Lung (tissue), 12 donors: ENCODE measurements around the gene VEZT. TPM values are rescaled to one million over a fixed set of nuclear protein-coding genes. Genes with fewer than 3 reads are reported as not detected.
A peak's percentile ranks its signal among the peaks of the same experiment; 100 is the strongest.

Experiments
- ATAC-seq: fragments of 200-7000 bp; cut with Tn5 transposase; one replicate; pipeline ENCODE4 v1.9.1; 2020; ENCODE audit warnings: moderate number of reproducible peaks; ENCODE audit not compliant: insufficient read depth, low FRiP score
- DNase-seq, 3 donors: peaks; one replicate each; pipeline ENCODE4 v3.0.0-alpha.2; 2013 to 2017
- H3K27ac ChIP-seq, 2 donors: one replicate each; pipeline ENCODE4 v1.5.1; 2013; ENCODE audit warnings: mild to moderate bottlenecking in 2 of 2, moderate library complexity in 2 of 2, control low read depth in 1 of 2, inconsistent platforms in 1 of 2, low read depth in 1 of 2, low read length in 1 of 2
- H3K27me3 ChIP-seq, 3 donors: one replicate each; pipeline ENCODE4 v1.5.1; 2013; ENCODE audit warnings: low read length in 2 of 3; ENCODE audit not compliant: control insufficient read depth in 3 of 3, insufficient read depth in 3 of 3
- H3K36me3 ChIP-seq, 4 donors: one replicate each; pipeline ENCODE4 v1.5.1; 2013; ENCODE audit warnings: low read length in 4 of 4, mild to moderate bottlenecking in 1 of 4, moderate library complexity in 1 of 4; ENCODE audit not compliant: control insufficient read depth in 4 of 4, insufficient read depth in 4 of 4
- H3K4me1 ChIP-seq, 5 donors: one replicate each; pipeline ENCODE4 v1.5.1; 2013; ENCODE audit warnings: low read length in 5 of 5, mild to moderate bottlenecking in 2 of 5, moderate library complexity in 1 of 5; ENCODE audit not compliant: control insufficient read depth in 5 of 5, insufficient read depth in 5 of 5
- H3K4me3 ChIP-seq: one replicate; pipeline ENCODE4 v1.5.1; 2013; ENCODE audit warnings: mild to moderate bottlenecking, control low read depth, moderate library complexity
- H3K9ac ChIP-seq, 2 donors: one replicate each; pipeline ENCODE4 v1.5.1; 2013; ENCODE audit warnings: low read length in 2 of 2, control low read depth in 1 of 2; ENCODE audit not compliant: insufficient read depth in 1 of 2
- H3K9me3 ChIP-seq, 4 donors: one replicate each; pipeline ENCODE4 v1.5.1; 2013; ENCODE audit warnings: low read length in 3 of 4, mild to moderate bottlenecking in 1 of 4, moderate library complexity in 1 of 4; ENCODE audit not compliant: control insufficient read depth in 4 of 4, insufficient read depth in 3 of 4
- WGBS, 2 donors: extraction: QIAGEN DNeasy Blood & Tissue Kit; methylation state at CpG; one replicate each; pipeline ENCODE4 v1.1.7; 2013; 5-methylcytosine and 5-hydroxymethylcytosine counted together
- polyA plus RNA-seq, 2 donors: library from polyadenylated mRNA; stranded (reverse); fragments of 200-250 nt; gene quantifications; one replicate each; pipeline ENCODE4 v1.2.1, GENCODE V29; 2013
- total RNA-seq, 2 donors: library from RNA; depleted of rRNA in 1 of 2; stranded (reverse); fragments of >200 nt in 1 of 2; gene quantifications; one replicate each; pipeline ENCODE4 v1.2.1, GENCODE V29; 2014 to 2021
- TF ChIP-seq, protein P1 (sequence below): IDR thresholded peaks from 2 replicates; pipeline ENCODE4 v1.5.1; 2012; ENCODE audit warnings: mild to moderate bottlenecking; ENCODE audit errors: control extremely low read depth, extremely low read depth
- donor health status: control.
- donor health status: control.
- donor health status: Bipolar disorder and iron deficiency.
- donor health status: healthy.
- donor health status: DM: yes; HTN: yes; CAD: no.

VEZT gene
- total and polyA plus RNA-seq, 4 donors: 28.6 to 144 (median 47.3) TPM

DNA sequence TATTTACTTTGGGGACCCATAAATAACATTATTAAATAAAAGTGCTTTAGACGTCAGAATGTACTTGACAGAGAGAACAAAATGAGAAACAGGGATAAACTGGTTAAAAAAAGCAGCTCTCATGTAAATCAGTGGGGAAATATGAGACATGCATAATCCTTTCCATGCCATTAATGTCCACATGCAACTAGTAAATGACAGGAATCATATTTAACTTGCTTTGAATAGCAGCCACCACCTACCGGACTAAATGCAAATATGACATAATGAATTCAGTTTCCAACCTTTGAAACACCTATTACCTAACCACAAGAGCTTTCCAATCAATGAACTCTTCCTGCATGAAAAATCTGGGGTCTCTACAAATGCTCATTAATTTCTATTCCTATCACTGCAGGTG lies 20.0 kb upstream of the VEZT start:
- no peak overlapping the region for H3K9ac ChIP-seq
- no peaks in the 10 kb centered on the region for H3K27me3 ChIP-seq
- WGBS, 2 donors: 88 to 93% methylated on average over 2 of the region's 2 CpGs
- no peak overlapping the region for H3K4me3 ChIP-seq
- no peak overlapping the region for H3K27ac ChIP-seq
- peaks cover 1 to 19% (median 12%) of the 10 kb centered on the region in 5 donors for H3K4me1 ChIP-seq
- DNase-seq (no peak), ATAC-seq (no peak)
- TF ChIP-seq, protein P1, sequence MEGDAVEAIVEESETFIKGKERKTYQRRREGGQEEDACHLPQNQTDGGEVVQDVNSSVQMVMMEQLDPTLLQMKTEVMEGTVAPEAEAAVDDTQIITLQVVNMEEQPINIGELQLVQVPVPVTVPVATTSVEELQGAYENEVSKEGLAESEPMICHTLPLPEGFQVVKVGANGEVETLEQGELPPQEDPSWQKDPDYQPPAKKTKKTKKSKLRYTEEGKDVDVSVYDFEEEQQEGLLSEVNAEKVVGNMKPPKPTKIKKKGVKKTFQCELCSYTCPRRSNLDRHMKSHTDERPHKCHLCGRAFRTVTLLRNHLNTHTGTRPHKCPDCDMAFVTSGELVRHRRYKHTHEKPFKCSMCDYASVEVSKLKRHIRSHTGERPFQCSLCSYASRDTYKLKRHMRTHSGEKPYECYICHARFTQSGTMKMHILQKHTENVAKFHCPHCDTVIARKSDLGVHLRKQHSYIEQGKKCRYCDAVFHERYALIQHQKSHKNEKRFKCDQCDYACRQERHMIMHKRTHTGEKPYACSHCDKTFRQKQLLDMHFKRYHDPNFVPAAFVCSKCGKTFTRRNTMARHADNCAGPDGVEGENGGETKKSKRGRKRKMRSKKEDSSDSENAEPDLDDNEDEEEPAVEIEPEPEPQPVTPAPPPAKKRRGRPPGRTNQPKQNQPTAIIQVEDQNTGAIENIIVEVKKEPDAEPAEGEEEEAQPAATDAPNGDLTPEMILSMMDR: no peak
- H3K36me3 ChIP-seq: no peaks in the 10 kb centered on the region
- no peaks in the 10 kb centered on the region for H3K9me3 ChIP-seq

DNA sequence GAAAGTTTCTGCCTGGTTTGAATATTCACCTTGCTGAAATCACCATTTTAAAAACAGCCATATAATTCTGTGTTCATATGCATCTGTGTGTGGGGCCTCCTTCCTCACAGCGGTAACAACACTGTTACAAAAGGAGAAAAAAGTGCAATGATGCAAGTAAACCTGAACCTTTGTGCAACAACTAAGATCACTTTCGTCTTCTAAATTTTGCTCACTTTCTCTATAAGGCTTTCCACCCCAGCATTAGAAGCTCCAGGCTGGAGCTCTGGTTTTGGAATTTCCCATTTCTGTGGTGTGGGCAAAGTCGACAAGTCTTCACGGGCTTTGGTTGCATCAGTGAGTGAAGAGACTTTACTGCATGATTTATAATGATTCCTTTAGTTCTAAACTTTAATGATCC lies 18.7 kb upstream of the VEZT start:
- Histone ChIP-seq H3K9me3 (no peaks in the 10 kb centered on the region), H3K27me3 (no peaks in the 10 kb centered on the region), H3K36me3 (no peaks in the 10 kb centered on the region), H3K4me3 (no peak overlapping the region), H3K9ac (no peak overlapping the region), H3K27ac (no peak overlapping the region), H3K4me1 (peaks cover 1 to 32% (median 19%) of the 10 kb centered on the region in 5 donors)
- TF ChIP-seq, protein P1: no peak
- 74 to 88% methylated on average over 4 of the region's 4 CpGs for WGBS, 2 donors
- DNase-seq (no peak), ATAC-seq (no peak)

DNA sequence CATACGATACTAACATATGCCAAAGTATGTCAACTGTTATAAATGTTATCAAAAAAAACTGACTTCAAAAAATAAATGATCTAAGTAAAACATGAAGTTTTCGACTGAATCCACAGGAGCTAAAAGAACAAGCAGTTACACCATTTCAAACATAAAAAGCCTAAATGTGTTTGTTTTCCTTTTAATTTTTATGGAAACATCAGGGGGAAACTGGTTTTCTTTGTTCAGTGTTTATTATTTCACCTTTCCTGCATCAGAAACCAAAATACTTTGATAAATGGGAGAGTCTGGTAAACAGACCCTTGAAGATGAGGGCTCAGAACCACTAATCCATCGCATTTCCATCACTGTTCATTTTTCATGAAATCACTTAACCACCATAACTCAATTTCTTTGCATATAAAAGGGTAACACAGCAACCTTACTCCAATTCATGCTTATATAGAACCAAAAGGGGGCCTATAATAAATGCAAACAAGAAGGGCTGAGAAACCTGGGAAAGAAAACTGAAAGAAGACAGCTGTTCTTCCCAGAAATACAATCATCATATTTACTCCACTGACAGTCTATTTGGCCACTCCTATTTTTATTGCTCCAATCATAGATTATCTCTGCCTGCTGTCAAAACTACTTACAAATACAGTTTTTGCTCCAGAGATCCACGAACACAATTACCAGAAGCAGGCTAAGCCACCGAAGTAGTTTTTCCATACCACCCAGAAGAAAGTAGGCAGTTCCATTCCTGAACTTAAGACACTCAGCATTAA lies 17.3 kb upstream of the VEZT start:
- Histone ChIP-seq H3K4me3 (no peak overlapping the region), H3K4me1 (peaks cover 8 to 39% (median 29%) of the 10 kb centered on the region in 5 donors), H3K36me3 (no peaks in the 10 kb centered on the region), H3K9me3 (no peaks in the 10 kb centered on the region), H3K9ac (peak overlapping the region in 1 of 2 donors; percentile 62), H3K27me3 (no peaks in the 10 kb centered on the region), H3K27ac (peak overlapping the region in 1 of 2 donors; percentile 29)
- ATAC-seq (no peak), DNase-seq (peak in 2 of 3 donors; percentile 67 to 74)
- TF ChIP-seq, protein P1: no peak
- WGBS, 2 donors: 67 to 76% methylated on average over 5 of the region's 5 CpGs
